ENCODE measurements around the gene CGNL1. TPM values are rescaled to one million over a fixed set of nuclear protein-coding genes. Genes with fewer than 3 reads are reported as not detected.

Gene CGNL1
- total RNA-seq, 1 experiment from 2014 or later = 34.6 TPM

DNA sequence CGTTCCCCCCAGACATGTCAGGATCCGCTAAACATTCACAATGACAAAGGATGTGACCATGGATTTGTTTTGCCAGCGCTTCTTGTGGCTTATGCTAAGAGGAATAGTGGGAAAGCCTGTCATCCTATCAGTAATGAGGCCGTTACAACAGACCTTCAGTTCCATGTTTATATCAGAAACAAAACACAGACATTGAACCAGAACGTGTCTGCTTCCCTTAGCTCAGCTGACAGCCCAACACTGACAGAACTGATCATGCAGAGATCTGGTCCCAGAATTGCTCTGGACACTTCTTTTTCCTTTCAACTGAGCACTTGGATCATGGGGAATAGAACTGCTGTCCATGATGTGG lies 157.1 kb downstream of the CGNL1 start:
- Mint-ChIP-seq H3K36me3 (ENCODE audit: insufficient read depth in 1 of 3, low read depth in 3 of 3) (peaks cover 19 to 50% (median 43%) of the 10 kb centered on the region in 3 experiments), H3K4me3 (no peak overlapping the region), H3K27me3 (ENCODE audit: low read depth) (no peaks in the 10 kb centered on the region), H3K9me3 (no peaks in the 10 kb centered on the region), H3K4me1 (peaks cover 28 to 32% of the 10 kb centered on the region in 2 experiments), H3K27ac (no peak overlapping the region)
- Histone ChIP-seq H2AFZ (ENCODE audit: low read length) (no peak overlapping the region), H4K5ac (ENCODE audit: insufficient read length, low read depth, low read length) (no peak overlapping the region), H2AK5ac (ENCODE audit: insufficient read length, low read length) (no peak overlapping the region), H3K79me2 (ENCODE audit: insufficient read depth, low read length) (no peaks in the 10 kb centered on the region), H2BK15ac (ENCODE audit: low read depth, low read length) (no peak overlapping the region), H2BK120ac (ENCODE audit: low read depth, low read length, poor library complexity, severe bottlenecking) (no peak overlapping the region), H3K4me2 (ENCODE audit: insufficient read depth, insufficient read length, low read length) (no peak overlapping the region), H3K27me3 (ENCODE audit: insufficient read depth, low read length) (no peaks in the 10 kb centered on the region), H4K20me1 (ENCODE audit: control insufficient read depth, insufficient read depth, insufficient read length) (no peaks in the 10 kb centered on the region), H4K91ac (ENCODE audit: insufficient read length, low read depth, low read length) (no peak overlapping the region), H3K4ac (ENCODE audit: low read depth, low read length) (no peak overlapping the region), H2BK20ac (ENCODE audit: low read depth, low read length, poor library complexity, severe bottlenecking) (no peak overlapping the region), H3K79me1 (ENCODE audit: insufficient read depth, low read depth, low read length, poor library complexity, severe bottlenecking) (no peaks in the 10 kb centered on the region), H2BK5ac (ENCODE audit: insufficient read length, low read length) (no peak overlapping the region), H3T11ph (ENCODE audit: low read length) (no peak overlapping the region), H3K9me3 (ENCODE audit: control insufficient read depth, low read depth, low read length) (no peaks in the 10 kb centered on the region), H3K18ac (ENCODE audit: insufficient read length, low read depth, low read length) (no peak overlapping the region), H3K23me2 (ENCODE audit: insufficient read length, low read depth, low read length, poor library complexity, severe bottlenecking) (no peaks in the 10 kb centered on the region), H3K4me1 (ENCODE audit: insufficient read depth, low read length) (peaks cover 4% of the 10 kb centered on the region), H3K14ac (ENCODE audit: insufficient read depth, low read length) (no peak overlapping the region), H3K56ac (ENCODE audit: insufficient read length, low read depth, low read length) (no peak overlapping the region), H4K8ac (replicated peaks; ENCODE audit: insufficient read length, low read depth, low read length) (no peak overlapping the region), H3K27ac (ENCODE audit: insufficient read length, low read depth, low read length) (no peak overlapping the region), H3K23ac (ENCODE audit: insufficient read length, low read depth, low read length) (no peak overlapping the region), H3K9ac (ENCODE audit: extremely low read depth, insufficient read length, low read length) (no peak overlapping the region), H2BK12ac (ENCODE audit: insufficient read length, low read depth, low read length) (no peak overlapping the region)
- TF ChIP-seq, protein P1, sequence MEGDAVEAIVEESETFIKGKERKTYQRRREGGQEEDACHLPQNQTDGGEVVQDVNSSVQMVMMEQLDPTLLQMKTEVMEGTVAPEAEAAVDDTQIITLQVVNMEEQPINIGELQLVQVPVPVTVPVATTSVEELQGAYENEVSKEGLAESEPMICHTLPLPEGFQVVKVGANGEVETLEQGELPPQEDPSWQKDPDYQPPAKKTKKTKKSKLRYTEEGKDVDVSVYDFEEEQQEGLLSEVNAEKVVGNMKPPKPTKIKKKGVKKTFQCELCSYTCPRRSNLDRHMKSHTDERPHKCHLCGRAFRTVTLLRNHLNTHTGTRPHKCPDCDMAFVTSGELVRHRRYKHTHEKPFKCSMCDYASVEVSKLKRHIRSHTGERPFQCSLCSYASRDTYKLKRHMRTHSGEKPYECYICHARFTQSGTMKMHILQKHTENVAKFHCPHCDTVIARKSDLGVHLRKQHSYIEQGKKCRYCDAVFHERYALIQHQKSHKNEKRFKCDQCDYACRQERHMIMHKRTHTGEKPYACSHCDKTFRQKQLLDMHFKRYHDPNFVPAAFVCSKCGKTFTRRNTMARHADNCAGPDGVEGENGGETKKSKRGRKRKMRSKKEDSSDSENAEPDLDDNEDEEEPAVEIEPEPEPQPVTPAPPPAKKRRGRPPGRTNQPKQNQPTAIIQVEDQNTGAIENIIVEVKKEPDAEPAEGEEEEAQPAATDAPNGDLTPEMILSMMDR (conservative IDR thresholded peaks at IDR 0.05) = no peak
- no peak for DNase-seq
- WGBS (ENCODE audit: extremely low coverage, insufficient read length, low lambda C conversion rate) = no CpG with 5 or more reads among the region's 5 CpGs
